HG02623 (cell line): Measurements from ENCODE around the gene CCL2.

Source experiments
- ATAC-seq: cut with Tn5 transposase; IDR thresholded peaks from one replicate; pipeline ENCODE4 v1.9.1; 2021; ENCODE audit warnings: moderate library complexity; ENCODE audit not compliant: unreplicated experiment

The CCL2 gene

DNA sequence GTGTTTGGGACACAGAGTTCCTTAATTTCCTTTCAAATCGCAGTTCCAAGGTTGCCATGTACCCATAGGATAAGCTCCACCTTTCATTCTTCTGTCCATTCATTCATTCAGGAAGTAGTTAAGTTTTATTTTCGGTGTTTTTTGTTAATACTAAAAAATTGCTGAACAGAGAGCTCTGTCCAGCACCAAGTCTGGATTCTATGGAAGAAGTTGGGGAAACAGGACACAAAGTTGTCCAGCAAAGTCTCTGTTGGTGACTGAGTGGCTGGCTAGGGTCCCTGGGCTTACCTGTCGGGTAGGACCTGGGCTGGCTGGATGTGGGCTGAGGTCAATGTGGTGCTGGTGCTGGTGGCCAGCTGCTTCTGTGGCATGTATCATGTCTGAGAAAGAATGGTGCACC, 17.6 kb upstream of the CCL2 start:
- no peak for ATAC-seq

DNA sequence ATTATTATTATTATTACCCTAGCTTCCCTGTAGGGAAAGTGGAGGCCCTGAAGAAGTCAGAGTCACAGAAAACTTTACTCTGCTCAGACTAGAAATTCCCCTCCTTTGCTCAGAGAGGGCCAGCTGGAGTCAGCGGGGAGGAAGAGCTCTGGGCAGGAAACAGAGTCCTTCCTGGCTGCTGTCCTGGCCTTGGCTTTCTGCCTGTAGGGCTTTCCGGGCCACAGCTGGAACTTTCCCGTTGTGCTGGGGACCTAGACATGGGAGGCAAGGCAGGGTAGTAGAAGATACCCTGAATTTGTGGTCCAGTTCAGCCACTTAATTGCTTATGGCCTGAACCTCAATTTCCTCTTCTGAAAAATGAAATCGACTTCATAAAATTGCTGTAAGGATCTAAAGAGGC, 14.0 kb upstream of the CCL2 start:
- no peak for ATAC-seq

DNA sequence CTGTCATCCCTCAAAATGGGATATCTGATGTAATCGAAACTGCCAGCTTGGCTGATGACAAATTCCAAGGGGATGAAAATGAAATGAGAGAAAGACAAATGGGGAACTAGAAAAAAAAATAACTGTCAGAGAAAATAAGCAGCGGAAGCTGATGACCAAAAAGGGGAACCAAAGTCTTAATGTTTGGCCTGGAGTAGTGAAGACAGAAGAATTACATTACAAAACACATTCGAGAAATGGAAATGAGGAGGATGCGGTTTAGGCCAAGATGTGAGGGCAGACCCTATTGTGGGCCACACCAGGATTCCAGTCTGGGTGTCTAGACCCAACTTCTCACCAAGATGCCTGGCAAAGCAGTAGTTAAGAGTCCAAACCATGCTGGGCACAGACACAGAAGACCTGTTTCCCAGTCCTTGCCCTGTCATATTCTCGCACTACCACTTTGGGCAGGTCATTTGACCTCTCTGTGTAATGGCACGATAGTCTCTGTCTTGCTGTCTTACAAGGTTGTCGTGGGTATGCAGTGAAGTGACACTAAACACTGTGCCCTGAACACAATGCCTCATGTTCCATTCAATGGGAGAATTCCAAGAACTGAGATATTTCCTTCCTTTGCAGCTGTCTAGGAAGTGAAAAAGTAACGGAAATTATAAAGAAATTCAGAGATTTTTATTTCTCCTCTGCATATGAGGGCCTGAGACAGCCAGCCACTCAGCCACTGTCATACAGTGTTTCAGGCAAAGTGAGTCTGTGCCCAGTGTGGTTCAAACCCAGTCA, 12.3 kb upstream of the CCL2 start:
- no peak for ATAC-seq

DNA sequence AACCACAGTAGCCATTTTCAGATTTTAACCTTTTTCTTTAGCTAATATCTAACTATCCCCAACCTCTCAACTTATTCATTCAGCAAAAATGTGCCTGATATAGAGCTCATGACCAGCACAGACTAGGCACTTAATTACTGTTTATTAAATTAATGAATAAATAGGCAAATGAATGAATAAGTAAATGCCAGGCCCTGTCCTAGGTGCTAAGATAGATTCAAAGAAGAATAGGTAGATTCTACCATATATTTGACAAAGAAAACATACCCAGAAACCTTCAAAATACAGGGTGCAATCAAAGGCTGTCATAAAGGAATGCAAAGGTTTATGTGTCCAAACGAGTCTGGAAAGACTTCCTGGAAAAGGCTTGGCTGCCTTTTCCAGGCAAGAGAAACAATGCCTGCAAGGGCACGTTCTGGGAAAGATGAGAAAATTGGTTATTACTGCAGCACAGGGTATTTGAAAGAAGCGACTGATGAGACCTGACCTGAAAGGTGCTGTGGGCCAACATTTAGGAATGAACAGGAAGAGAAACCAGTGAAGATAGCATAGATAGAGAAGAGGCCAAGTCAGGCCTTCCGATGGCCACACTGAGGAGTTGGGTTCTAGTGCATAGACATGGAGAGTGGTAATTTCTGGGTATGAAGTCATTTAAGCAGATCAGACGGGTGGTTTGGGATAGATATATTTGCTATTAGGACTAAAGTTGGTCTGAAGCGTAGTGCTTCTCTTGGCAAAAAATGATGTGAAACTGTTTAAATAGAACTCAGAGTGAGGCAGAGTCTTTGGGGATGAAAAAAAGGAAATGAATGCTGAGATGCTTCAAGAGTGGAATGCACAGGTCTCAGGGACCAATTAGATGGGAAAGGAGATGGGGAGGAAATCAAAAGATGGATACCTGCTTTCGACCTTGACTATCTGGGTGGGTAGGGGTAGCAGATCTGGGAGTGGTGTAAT, 11.4 kb upstream of the CCL2 start:
- ATAC-seq: no peak

DNA sequence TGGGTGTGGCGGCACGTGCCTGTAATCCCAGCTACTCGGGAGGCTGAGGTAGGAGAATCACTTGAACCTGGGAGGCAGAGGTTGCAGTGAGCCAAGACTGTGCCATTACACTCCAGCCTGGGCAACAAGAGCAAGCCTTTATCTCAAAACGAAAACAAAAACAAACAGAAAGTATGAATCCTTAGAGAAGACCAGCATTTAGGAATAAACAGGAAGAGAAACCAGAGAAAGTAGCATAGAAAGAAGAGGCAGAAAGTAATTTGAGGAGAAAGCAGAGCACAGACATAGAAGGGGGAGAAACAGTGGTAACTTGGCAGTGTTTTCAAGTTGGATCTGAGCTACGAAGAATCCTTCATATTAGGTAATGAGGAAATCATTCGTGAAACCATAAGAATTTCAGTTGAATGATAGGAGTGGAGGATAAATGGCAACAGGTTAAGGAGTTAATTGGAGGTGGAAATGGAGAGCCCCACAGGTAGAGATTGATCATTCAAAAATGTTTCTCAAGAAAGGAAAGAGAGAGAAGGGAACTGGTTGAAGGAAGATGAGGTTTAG, 9.7 kb upstream of the CCL2 start:
- no peak for ATAC-seq

DNA sequence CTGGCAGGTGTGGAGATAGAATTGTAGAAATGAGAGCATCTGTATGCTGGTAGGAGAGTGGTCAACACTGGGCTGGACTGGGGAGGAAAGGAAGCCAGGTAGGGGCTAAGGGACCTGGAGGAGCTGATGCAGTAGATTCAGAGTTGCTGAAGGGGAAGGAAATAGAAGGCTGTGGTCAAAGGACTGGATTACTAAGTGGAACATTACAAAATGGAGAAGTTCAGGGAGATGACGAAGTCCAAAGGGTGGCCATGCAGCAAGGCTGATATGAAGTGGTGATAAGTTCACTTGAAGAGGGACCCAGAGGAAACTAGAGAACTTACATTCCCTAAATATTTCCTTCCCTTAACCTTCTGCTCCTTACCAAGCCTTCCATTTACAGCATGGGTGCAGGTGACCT, 8.6 kb upstream of the CCL2 start:
- ATAC-seq: no peak

DNA sequence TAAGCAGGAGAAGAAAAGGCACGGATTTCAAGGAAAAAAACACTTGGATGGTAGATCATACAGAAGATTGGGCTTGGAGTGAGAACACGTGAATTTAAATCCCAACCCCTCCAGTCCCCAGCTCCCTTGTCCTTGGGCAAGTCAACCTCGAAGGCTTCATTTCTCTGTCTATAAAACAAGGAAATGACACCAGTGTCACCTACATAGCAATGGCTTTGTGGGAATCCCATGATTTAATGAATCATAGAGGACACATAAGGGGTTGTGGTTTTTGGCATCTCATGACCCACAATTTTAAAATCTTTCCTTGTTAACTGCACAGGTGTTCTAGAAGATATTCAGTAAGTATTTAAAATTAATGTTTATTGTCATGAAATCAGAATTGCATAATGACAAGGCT, 8.2 kb upstream of the CCL2 start:
- no peak for ATAC-seq

DNA sequence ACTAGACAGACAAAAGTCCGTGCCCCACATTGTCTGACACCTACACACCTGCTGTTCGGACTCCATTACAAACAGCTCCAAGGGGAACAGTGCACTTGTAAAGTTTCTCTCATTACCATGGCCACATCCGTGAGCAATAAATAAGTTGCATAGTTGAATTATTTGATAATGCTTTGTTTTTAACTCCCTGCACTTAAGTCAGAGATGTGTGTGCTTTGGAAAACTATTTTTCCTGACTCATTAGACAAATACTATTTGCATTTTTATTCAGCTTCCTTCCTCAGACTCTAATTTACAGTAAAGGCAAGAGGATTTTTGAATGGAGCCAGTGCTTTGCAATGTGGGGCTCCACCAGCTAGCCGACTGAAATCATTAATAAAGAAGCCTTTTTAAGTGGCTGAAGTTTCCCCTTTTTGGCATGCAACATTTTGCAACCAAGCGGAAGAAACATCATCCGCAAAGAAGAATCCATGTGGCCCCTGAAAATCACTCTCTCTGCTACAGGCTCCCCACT, 6.5 kb upstream of the CCL2 start:
- no peak for ATAC-seq

DNA sequence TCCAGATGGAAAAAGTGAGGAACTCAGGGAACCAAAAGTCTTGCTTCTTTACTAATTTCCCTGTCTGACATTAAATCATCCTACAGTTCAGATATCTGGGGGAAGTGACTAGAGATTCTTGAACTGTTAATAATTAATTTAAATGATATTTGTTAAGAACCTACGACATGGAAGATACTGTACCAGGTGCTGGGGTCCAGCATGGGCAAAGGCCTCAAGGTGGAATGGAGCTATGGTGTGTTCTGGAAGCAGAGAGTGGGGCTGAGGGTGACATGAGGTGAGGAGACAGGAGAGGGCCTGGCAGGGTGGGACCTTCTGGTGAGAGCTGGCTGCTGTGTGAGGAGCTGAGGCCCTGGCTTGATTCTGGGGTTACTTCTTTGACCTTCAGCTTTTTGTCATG, 6.0 kb upstream of the CCL2 start:
- no peak for ATAC-seq

DNA sequence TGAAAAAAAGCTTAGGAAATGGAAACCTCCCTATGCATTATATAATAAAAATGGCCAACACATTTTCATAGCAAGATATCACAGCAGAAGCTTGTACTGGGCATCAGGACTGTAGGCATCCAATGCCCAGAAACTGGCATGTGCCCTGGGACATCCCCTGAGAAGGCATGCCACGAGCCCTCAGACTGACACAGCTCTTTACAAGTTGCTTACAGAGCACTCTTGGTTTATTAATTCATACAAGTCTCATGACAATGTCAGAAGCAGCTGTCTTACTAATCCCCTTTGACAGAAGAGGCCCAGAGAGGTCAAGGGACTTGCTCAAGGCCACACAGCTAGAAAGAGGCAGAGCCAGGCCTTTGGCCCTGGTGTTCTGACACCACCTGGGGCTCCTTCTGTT, 5.6 kb upstream of the CCL2 start:
- ATAC-seq: no peak

DNA sequence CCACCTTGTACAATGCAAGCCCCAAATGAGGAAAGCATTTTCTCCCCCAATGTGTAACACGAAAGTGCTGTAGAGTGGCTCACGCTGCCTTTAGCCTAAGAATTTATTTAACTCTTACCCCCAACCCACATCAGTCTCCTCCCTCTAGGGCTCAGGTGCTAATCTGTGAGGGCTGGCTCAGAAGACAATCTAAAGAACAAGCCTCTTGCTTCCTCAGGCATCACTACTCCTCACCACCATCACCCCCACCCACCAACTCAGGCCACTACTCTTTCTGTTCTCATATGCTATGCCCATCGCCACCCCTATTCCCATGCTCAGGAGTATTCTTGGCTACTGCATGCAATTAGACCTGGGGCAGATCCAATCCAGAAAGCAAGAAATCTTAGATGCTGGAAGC, 3.9 kb upstream of the CCL2 start:
- ATAC-seq: no peak

DNA sequence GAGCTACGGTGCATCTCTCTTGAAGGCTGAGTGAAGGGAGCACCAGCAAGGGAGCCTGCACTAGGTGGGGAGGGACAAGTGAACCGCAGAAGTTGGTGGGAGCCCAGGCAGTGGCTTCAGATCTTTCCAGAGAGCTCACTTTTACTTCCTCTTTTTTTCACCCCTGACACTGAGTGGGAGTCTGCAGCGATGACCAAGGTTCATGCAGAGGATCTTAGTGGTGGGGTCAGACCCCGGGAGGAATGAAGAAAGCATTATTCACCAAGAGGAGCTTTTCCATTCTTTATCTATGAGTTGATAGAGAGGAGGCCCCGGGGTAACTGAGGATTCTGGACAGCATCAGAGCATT, 3.0 kb upstream of the CCL2 start:
- no peak for ATAC-seq

DNA sequence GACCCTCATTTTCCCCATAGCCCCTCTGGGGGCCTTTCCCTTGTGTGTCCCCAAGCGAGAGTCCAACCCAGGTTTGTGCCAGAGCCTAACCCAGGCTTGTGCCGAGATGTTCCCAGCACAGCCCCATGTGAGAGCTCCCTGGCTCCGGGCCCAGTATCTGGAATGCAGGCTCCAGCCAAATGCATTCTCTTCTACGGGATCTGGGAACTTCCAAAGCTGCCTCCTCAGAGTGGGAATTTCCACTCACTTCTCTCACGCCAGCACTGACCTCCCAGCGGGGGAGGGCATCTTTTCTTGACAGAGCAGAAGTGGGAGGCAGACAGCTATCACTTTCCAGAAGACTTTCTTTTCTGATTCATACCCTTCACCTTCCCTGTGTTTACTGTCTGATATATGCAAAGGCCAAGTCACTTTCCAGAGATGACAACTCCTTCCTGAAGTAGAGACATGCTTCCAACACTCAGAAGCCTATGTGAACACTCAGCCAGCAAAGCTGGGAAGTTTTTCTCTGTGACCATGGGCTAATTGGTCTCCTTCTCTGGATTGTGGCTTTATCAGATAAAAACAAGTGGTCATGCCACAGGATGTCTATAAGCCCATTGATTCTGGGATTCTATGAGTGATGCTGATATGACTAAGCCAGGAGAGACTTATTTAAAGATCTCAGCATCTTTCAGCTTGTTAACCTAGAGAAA, 2.5 kb upstream of the CCL2 start:
- ATAC-seq: no peak

DNA sequence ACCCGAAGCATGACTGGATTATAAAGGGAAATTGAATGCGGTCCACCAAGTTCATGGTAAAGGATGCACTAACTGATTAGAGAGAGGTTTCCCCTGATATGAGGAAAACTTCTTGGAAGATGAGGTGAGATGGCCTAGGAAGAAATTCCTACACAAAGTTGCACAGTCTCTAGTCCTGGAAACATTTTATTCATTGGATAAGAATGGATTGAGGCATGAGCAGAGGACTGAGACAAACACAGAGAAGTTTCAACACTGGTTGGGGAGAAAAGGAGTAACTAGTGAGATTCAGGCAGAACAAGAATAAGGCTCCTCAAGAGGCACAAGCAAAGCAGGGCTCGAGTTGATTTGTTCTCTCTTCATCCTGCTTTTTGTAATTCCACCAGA, 2.0 kb upstream of the CCL2 start:
- no peak for ATAC-seq

DNA sequence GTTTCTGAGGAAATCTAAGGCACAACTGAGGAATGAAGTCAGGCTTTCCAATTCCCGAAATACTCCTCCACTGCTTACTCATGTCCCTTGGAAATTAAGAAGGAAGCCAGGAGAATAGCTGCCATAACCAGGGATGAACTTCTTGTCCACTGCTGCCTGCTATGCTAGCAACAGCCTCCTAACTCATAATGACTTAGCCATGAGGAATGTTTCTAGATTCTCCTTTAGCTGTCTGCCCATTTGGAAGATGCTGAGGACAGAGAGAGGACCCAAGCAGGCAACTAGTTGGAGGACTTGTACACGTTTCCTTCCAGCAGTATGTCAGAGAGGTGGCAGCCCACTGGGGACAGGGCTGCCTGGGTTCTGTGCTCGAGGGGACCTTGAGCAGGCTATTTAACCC, 939 bp upstream of the CCL2 start:
- no peak for ATAC-seq

DNA sequence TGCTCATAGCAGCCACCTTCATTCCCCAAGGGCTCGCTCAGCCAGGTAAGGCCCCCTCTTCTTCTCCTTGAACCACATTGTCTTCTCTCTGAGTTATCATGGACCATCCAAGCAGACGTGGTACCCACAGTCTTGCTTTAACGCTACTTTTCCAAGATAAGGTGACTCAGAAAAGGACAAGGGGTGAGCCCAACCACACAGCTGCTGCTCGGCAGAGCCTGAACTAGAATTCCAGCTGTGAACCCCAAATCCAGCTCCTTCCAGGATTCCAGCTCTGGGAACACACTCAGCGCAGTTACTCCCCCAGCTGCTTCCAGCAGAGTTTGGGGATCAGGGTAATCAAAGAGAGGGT, 272 bp downstream of the CCL2 start:
- no peak for ATAC-seq

DNA sequence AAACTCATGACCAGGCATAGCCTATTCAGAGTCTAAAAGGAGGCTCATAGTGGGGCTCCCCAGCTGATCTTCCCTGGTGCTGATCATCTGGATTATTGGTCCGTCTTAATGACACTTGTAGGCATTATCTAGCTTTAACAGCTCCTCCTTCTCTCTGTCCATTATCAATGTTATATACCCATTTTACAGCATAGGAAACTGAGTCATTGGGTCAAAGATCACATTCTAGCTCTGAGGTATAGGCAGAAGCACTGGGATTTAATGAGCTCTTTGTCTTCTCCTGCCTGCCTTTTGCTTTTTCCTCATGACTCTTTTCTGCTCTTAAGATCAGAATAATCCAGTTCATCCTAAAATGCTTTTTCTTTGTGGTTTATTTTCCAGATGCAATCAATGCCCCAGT, 756 bp downstream of the CCL2 start:
- no peak for ATAC-seq

DNA sequence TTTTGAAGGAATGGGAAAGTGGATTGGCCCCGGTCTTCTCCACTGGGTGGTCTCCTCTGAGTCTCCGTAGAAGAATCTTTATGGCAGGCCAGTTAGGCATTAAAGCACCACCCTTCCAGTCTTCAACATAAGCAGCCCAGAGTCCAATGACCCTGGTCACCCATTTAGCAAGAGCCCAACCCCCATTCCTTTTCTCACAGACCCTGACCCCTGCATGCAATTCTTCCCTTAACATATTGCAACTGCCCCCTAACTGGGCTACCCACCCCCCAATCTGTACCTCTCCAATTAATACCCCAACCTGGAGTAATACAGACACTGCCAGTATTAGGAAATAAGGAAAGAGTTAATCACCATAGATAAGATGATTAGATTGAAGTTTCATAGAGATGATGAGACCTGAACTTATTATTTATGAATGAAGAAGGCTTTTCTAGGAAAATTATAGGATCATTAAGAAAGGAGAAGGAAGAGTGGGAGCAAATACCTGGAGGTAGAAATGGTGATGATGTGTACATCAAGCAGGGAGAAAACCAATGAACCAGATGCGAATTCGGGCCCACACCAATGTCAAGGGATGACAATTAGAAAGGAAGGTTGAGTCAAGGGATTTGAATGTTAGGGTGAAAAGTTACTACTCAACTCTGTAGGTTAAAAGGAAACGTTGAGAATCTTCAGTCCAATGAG, 2.4 kb downstream of the CCL2 start:
- no peak for ATAC-seq

DNA sequence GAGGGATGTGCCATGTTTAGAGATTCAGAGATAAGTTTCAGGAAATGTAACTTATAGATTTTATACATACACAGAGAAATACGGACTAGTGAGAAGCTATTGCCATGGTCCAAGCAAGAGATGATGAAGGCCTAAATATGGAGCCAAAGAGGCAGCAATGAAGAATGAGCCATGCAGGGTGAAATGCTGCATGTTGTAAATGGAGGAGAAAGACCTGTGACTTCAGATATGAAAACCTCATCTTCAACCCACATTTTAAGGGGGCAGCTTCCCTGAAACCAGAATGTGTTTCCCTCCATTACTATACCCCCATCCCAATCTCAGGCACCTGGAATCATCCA, 2.9 kb downstream of the CCL2 start:
- ATAC-seq: no peak

DNA sequence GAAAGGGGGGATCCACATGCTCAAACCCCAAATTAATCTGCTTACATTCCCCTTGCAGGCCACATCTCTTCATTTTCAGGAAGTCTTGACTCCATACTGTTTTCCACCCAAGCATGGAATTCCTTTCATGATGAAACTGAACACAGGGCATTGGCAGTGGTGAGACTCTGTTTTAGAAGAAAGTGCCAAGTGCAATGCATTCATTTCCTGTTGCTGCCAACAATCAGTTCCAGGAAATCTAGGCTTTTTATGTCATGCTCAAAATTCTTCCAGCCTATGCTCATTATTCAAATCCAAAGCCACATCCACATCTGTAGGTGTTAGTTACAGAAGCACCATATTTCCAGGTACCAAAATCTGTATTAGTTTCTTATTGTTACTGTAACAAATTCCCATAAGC, 4.1 kb downstream of the CCL2 start:
- ATAC-seq: no peak

DNA sequence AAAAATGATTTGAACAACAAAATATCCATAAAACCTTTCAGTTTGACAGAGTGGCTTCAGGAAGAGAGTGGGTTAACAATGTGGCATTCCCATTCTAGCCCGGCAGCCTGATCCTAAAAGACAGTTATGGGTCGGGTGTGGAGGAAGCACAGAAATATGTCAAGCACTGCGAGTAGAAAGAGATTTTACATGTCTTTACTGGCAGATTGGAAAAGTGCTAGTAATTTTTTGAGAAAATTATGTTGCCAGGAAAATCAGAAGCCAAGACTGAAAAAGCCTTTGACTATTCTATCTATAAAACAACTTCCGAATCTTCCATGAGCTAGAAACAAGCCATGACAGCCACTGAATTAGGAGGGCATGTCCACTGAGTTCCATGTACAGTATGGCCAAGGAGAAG, 5.8 kb downstream of the CCL2 start:
- no peak for ATAC-seq
